ENCODE results near the gene KRT78. TPM values are rescaled to one million over a fixed set of nuclear protein-coding genes. Genes with fewer than 3 reads are reported as not detected.

Gene KRT78
- total and polyA plus RNA-seq, 9 of the 15 experiments (the other 6 are each of a cell fraction or from before 2014, with no cell fraction given), result not detected

GRCh38 chr12:52873832-52874572, 25.2 kb upstream of the KRT78 start (continued):
- TF ChIP-seq, protein P1, sequence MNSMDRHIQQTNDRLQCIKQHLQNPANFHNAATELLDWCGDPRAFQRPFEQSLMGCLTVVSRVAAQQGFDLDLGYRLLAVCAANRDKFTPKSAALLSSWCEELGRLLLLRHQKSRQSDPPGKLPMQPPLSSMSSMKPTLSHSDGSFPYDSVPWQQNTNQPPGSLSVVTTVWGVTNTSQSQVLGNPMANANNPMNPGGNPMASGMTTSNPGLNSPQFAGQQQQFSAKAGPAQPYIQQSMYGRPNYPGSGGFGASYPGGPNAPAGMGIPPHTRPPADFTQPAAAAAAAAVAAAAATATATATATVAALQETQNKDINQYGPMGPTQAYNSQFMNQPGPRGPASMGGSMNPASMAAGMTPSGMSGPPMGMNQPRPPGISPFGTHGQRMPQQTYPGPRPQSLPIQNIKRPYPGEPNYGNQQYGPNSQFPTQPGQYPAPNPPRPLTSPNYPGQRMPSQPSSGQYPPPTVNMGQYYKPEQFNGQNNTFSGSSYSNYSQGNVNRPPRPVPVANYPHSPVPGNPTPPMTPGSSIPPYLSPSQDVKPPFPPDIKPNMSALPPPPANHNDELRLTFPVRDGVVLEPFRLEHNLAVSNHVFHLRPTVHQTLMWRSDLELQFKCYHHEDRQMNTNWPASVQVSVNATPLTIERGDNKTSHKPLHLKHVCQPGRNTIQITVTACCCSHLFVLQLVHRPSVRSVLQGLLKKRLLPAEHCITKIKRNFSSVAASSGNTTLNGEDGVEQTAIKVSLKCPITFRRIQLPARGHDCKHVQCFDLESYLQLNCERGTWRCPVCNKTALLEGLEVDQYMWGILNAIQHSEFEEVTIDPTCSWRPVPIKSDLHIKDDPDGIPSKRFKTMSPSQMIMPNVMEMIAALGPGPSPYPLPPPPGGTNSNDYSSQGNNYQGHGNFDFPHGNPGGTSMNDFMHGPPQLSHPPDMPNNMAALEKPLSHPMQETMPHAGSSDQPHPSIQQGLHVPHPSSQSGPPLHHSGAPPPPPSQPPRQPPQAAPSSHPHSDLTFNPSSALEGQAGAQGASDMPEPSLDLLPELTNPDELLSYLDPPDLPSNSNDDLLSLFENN (IDR thresholded peaks at IDR 0.05; ENCODE audit: low read depth in 2 of 2, low read length in 2 of 2), result no peak
- TF ChIP-seq TCF7 (IDR thresholded peaks at IDR 0.05; ENCODE audit: borderline replicate concordance), result no peak
- no peak for TF ChIP-seq CUX1 (CRISPR knock-in tag; IDR thresholded peaks at IDR 0.05)
- peak; percentile 90 for TF ChIP-seq SMARCA4 (IDR thresholded peaks at IDR 0.05)
- TF ChIP-seq BCLAF1 (IDR thresholded peaks at IDR 0.05; ENCODE audit: borderline replicate concordance in 1 of 2, control insufficient read depth in 1 of 2, low read depth in 2 of 2, low read length in 1 of 2), result no peak
- TF ChIP-seq MTA2 (IDR thresholded peaks at IDR 0.05; ENCODE audit: low read depth), result no peak
- TF ChIP-seq, protein P2, sequence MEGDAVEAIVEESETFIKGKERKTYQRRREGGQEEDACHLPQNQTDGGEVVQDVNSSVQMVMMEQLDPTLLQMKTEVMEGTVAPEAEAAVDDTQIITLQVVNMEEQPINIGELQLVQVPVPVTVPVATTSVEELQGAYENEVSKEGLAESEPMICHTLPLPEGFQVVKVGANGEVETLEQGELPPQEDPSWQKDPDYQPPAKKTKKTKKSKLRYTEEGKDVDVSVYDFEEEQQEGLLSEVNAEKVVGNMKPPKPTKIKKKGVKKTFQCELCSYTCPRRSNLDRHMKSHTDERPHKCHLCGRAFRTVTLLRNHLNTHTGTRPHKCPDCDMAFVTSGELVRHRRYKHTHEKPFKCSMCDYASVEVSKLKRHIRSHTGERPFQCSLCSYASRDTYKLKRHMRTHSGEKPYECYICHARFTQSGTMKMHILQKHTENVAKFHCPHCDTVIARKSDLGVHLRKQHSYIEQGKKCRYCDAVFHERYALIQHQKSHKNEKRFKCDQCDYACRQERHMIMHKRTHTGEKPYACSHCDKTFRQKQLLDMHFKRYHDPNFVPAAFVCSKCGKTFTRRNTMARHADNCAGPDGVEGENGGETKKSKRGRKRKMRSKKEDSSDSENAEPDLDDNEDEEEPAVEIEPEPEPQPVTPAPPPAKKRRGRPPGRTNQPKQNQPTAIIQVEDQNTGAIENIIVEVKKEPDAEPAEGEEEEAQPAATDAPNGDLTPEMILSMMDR (IDR thresholded peaks at IDR 0.05 in 2 of 3, conservative IDR thresholded peaks at IDR 0.05 in 1 of 3; ENCODE audit: insufficient read depth in 2 of 3, low read depth in 1 of 3, low read length in 3 of 3), result no peak

Measured in K562 (cell line).